Left lung (tissue), 10 donors: ENCODE results near the gene NFIX. TPM values are rescaled to one million over a fixed set of nuclear protein-coding genes. Genes with fewer than 3 reads are reported as not detected.

ENCODE experiments used
- ATAC-seq: fragments of 200-7000 bp; cut with Tn5 transposase; one replicate; pipeline ENCODE4 v1.9.1; 2020; ENCODE audit warnings: moderate library complexity
- DNase-seq, 4 donors: peaks; one replicate each; pipeline ENCODE4 v3.0.0-alpha.2; 2013 to 2020
- H3K27ac ChIP-seq, 2 donors: fragments of 200-600 bp; sonication (generic) in 1 of 2; one replicate each; pipeline versions ENCODE4 v1.5.0 to v1.8.0; 2020 to 2021
- H3K27me3 ChIP-seq, 2 donors: fragments of 200-600 bp; sonication (generic) in 1 of 2; one replicate each; pipeline versions ENCODE4 v1.5.0 to v1.8.0; 2020 to 2021
- H3K36me3 ChIP-seq, 2 donors: fragments of 200-600 bp; sonication (generic) in 1 of 2; one replicate each; pipeline versions ENCODE4 v1.5.0 to v1.8.0; 2020 to 2021
- H3K4me1 ChIP-seq, 2 donors: fragments of 200-600 bp; one replicate each; pipeline ENCODE4 v1.8.0; 2021
- H3K4me3 ChIP-seq, 2 donors: fragments of 200-600 bp; sonication (generic) in 1 of 2; one replicate each; pipeline versions ENCODE4 v1.5.0 to v1.8.0; 2020 to 2021; ENCODE audit warnings: mild to moderate bottlenecking in 1 of 2
- H3K9me3 ChIP-seq, 2 donors: fragments of 200-600 bp; sonication (generic) in 1 of 2; one replicate each; pipeline versions ENCODE4 v1.5.0 to v1.8.0; 2020 to 2021
- CTCF ChIP-seq, 2 donors: fragments of 200-600 bp; sonication (generic) in 1 of 2; IDR thresholded peaks; one replicate each; pipeline versions ENCODE4 v1.5.0 to v1.8.0; 2021; ENCODE audit warnings: antibody characterized with exemption in 2 of 2
- intact Hi-C, 2 donors: fragments of 100-400 bp; cut with DNase I; formaldehyde crosslinking; loops; one replicate each; pipeline versions ENCODE4 v1.11.2 to v1.14.2; 2022
- polyA plus RNA-seq, 6 donors: library from polyadenylated mRNA; unstranded; fragments of 120-200 nt; gene quantifications; one replicate each; pipeline ENCODE4 v1.2.1, GENCODE V29; 2013; ENCODE audit not compliant: insufficient read length in 6 of 6
- total RNA-seq, 2 donors: library from RNA; stranded (reverse); fragmentation: NEBNext Ultra II Directional; extraction: Animal tissue kit (Norgen Biotek cat#: 25700); gene quantifications; one replicate each; pipeline ENCODE4 v1.2.1, GENCODE V29; 2021
- donor health status: DM: no; HTN: yes; CAD: no.
- donor health status: DM: no; HTN: no; CAD: no.

The NFIX gene
- total and polyA plus RNA-seq, 8 donors = 92.6 to 237 (median 123) TPM

- Histone ChIP-seq H3K9me3 (no peaks in the 10 kb centered on the region), H3K4me1 (peaks cover 49 to 63% of the 10 kb centered on the region in 2 donors), H3K36me3 (peaks cover 0 to 4% of the 10 kb centered on the region in 2 donors), H3K27me3 (peaks cover 0 to 7% of the 10 kb centered on the region in 2 donors), H3K27ac (peak overlapping the region; percentile 68 to 83), H3K4me3 (no peak overlapping the region)
- ATAC-seq = peak; percentile 1
- intact Hi-C loops = no loop called here
- no peak for TF ChIP-seq CTCF (IDR thresholded peaks at IDR 0.05)
- DNase-seq = no peak
Observed at GRCh38 chr19:13001502-13002165, 6.4 kb downstream of the NFIX start.

- Histone ChIP-seq H3K27ac (peak overlapping the region; percentile 68 to 83), H3K27me3 (peaks cover 0 to under 1% of the 10 kb centered on the region in 2 donors), H3K9me3 (no peaks in the 10 kb centered on the region), H3K4me1 (peaks cover 54 to 59% of the 10 kb centered on the region in 2 donors), H3K4me3 (no peak overlapping the region), H3K36me3 (peaks cover 0 to 4% of the 10 kb centered on the region in 2 donors)
- peak in 3 of 4 donors; percentile 69 to 94 (median 88) for DNase-seq
- ATAC-seq = peak; percentile 29
- intact Hi-C loops = no loop called here
- TF ChIP-seq CTCF (IDR thresholded peaks at IDR 0.05) = no peak
Observed at GRCh38 chr19:13002166-13002898, 7.1 kb downstream of the NFIX start.

- Histone ChIP-seq H3K27ac (peak overlapping the region; percentile 68 to 83), H3K36me3 (peaks cover 0 to 4% of the 10 kb centered on the region in 2 donors), H3K9me3 (no peaks in the 10 kb centered on the region), H3K27me3 (no peaks in the 10 kb centered on the region), H3K4me1 (peaks cover 56% of the 10 kb centered on the region in 2 donors), H3K4me3 (no peak overlapping the region)
- intact Hi-C loops = no loop called here
- TF ChIP-seq CTCF (IDR thresholded peaks at IDR 0.05) = no peak
- ATAC-seq = no peak
- no peak for DNase-seq
Observed at GRCh38 chr19:13003081-13003480, 7.8 kb downstream of the NFIX start.

- H3K4me3 ChIP-seq = no peak overlapping the region
- H3K9me3 ChIP-seq = no peaks in the 10 kb centered on the region
- no peak for TF ChIP-seq CTCF (IDR thresholded peaks at IDR 0.05)
- peaks cover 62 to 63% of the 10 kb centered on the region in 2 donors for H3K4me1 ChIP-seq
- peak overlapping the region in 1 of 2 donors; percentile 13 for H3K27ac ChIP-seq
- H3K36me3 ChIP-seq = no peaks in the 10 kb centered on the region
- DNase-seq (no peak), ATAC-seq (peak; percentile 29)
- intact Hi-C loops = no loop called here
- peaks cover 0 to 4% of the 10 kb centered on the region in 2 donors for H3K27me3 ChIP-seq
Observed at GRCh38 chr19:13004273-13004672, 9.0 kb downstream of the NFIX start.

GRCh38 chr19:13005253-13005652, 10.0 kb downstream of the NFIX start:
- Histone ChIP-seq H3K4me3 (no peak overlapping the region), H3K4me1 (peaks cover 66 to 73% of the 10 kb centered on the region in 2 donors), H3K27me3 (peaks cover 0 to 14% of the 10 kb centered on the region in 2 donors), H3K36me3 (no peaks in the 10 kb centered on the region), H3K9me3 (no peaks in the 10 kb centered on the region), H3K27ac (peak overlapping the region; percentile 7 to 13)
- ATAC-seq (no peak), DNase-seq (no peak)
- intact Hi-C loops = no loop called here
- TF ChIP-seq CTCF (IDR thresholded peaks at IDR 0.05) = no peak
